ENCODE measurements around the gene CDH23. TPM values are rescaled to one million over a fixed set of nuclear protein-coding genes. Genes with fewer than 3 reads are reported as not detected.

CDH23 gene
- total and polyA plus RNA-seq, 9 of the 15 experiments (the other 6 are each of a cell fraction or from before 2014, with no cell fraction given) = 0.18 to 1.2 (median 0.47) TPM

- POLR2A ChIA-PET = interaction anchor here (0.5 to 1.0 kb wide), 3 partner anchors 21 to 525 kb away, joined by 3 to 4 read pairs (median 4); no protein-coding TSS in a partner anchor
- peak overlapping the region in 1 of 2 experiments; percentile 23; a peak in 1 of 4 replicates for H3K9ac ChIP-seq (ENCODE audit: insufficient read depth in 1 of 2, low read depth in 2 of 2, low read length in 2 of 2)
- no peak overlapping the region for H2AFZ ChIP-seq (ENCODE audit: low read depth, low read length)
- 46% methylated on average over 7 of the region's 7 CpGs for WGBS (ENCODE audit: insufficient coverage, low coverage, missing lambda C conversion rate)
- H3K27ac ChIP-seq (ENCODE audit: extremely low read depth, low read depth, low read length) = peak overlapping the region; percentile 38; the same call in 1 of the 3 replicates
- CTCF ChIA-PET (ENCODE audit: low intra/inter-chr PET ratio) = no interaction called here
- peaks cover 7 to 9% of the 10 kb centered on the region in 2 experiments; a peak in 4 of 5 replicates for H3K27me3 ChIP-seq (ENCODE audit: control insufficient read depth in 2 of 2, insufficient read depth in 2 of 2, low read length in 2 of 2)
- in situ Hi-C loops (cut with MboI) = no loop called here
- no TSS peak for BruUV-seq (replicated peaks)
- no peaks in the 10 kb centered on the region for H3K9me3 ChIP-seq (replicated peaks; ENCODE audit: control insufficient read depth, insufficient read depth, low read depth, low read length)
- H3K4me1 ChIP-seq (replicated peaks in 1 of 2; ENCODE audit: control insufficient read depth in 2 of 2, insufficient read depth in 2 of 2, low read length in 2 of 2) = peaks cover 22 to 26% of the 10 kb centered on the region in 2 experiments
- no peak overlapping the region for H3K4me3 ChIP-seq
- H3K9me1 ChIP-seq (ENCODE audit: control insufficient read depth, insufficient read depth, low read length) = peaks cover 8% of the 10 kb centered on the region
- H3K36me3 ChIP-seq (ENCODE audit: control insufficient read depth, insufficient read depth, low read length) = no peaks in the 10 kb centered on the region
- H4K20me1 ChIP-seq (replicated peaks; ENCODE audit: control insufficient read depth, insufficient read depth, low read length) = no peaks in the 10 kb centered on the region
- FAIRE-seq = no peak
- peak; percentile 55 for ATAC-seq
- intact Hi-C loops (cut with micrococcal nuclease) = no loop called here
- DNase-seq (ENCODE audit: extremely low read depth in 1 of 4, low spot score in 3 of 4) = peak; percentile 52 to 67 (median 59)
- H3K79me2 ChIP-seq (ENCODE audit: control insufficient read depth, insufficient read depth, low read length) = no peaks in the 10 kb centered on the region
- H3K4me2 ChIP-seq (ENCODE audit: insufficient read depth, low read length) = no peak overlapping the region
- TF ChIP-seq PKNOX1 (IDR thresholded peaks at IDR 0.05) = peak; percentile 95
- TF ChIP-seq MBD1 (CRISPR knock-in tag; IDR thresholded peaks at IDR 0.05) = no peak
- TF ChIP-seq CHCHD3 (CRISPR knock-in tag; IDR thresholded peaks at IDR 0.05) = no peak
- no peak for TF ChIP-seq HMGN3 (IDR thresholded peaks at IDR 0.05; ENCODE audit: borderline replicate concordance, extremely low read depth, insufficient read length, low read depth, low read length)
- no peak for TF ChIP-seq ZNF282 (CRISPR knock-in tag; IDR thresholded peaks at IDR 0.05)
- TF ChIP-seq THRAP3 (IDR thresholded peaks at IDR 0.05; ENCODE audit: borderline replicate concordance) = no peak
- peak; percentile 87 for TF ChIP-seq NFYB (IDR thresholded peaks at IDR 0.05; ENCODE audit: extremely low read depth, insufficient read length)
- TF ChIP-seq SP2 (IDR thresholded peaks at IDR 0.05; ENCODE audit: extremely low read depth, low read depth, low read length, poor library complexity, severe bottlenecking) = peak; percentile 53
- peak; percentile 35; the same call in 1 of the 2 replicates for TF ChIP-seq USF1 (CRISPR knock-in tag; IDR thresholded peaks at IDR 0.05)
- TF ChIP-seq SAFB (IDR thresholded peaks at IDR 0.05; ENCODE audit: borderline replicate concordance, low read depth, low read length) = no peak
- peak; percentile 26 for TF ChIP-seq ASH1L (IDR thresholded peaks at IDR 0.05; ENCODE audit: borderline replicate concordance, low read depth, partially characterized antibody)
- no peak for TF ChIP-seq MITF (IDR thresholded peaks at IDR 0.05)
- TF ChIP-seq NFIC (IDR thresholded peaks at IDR 0.05) = 0 out of 2 replicates have a peak, but pooled peaks have one; percentile 13
- TF ChIP-seq CEBPG (CRISPR knock-in tag; IDR thresholded peaks at IDR 0.05) = no peak
- TF ChIP-seq CEBPG (tag; conservative IDR thresholded peaks at IDR 0.05 in 1 of 2, IDR thresholded peaks at IDR 0.05 in 1 of 2) = no peak
- TF ChIP-seq NEUROD1 (IDR thresholded peaks at IDR 0.05; ENCODE audit: borderline replicate concordance, low read depth, low read length, partially characterized antibody) = peak; percentile 38
These were observed 400.2 kb downstream of the CDH23 start for GRCh38 chr10:71796749-71797405.
